ENCODE measurements around the gene CBFA2T3. TPM values are rescaled to one million over a fixed set of nuclear protein-coding genes. Genes with fewer than 3 reads are reported as not detected.

CBFA2T3 gene
- total and polyA plus RNA-seq, 2 of the 13 experiments (the other 11 are each of a cell fraction or from before 2014, with no cell fraction given) = 0.05 TPM; not detected in 1

DNA sequence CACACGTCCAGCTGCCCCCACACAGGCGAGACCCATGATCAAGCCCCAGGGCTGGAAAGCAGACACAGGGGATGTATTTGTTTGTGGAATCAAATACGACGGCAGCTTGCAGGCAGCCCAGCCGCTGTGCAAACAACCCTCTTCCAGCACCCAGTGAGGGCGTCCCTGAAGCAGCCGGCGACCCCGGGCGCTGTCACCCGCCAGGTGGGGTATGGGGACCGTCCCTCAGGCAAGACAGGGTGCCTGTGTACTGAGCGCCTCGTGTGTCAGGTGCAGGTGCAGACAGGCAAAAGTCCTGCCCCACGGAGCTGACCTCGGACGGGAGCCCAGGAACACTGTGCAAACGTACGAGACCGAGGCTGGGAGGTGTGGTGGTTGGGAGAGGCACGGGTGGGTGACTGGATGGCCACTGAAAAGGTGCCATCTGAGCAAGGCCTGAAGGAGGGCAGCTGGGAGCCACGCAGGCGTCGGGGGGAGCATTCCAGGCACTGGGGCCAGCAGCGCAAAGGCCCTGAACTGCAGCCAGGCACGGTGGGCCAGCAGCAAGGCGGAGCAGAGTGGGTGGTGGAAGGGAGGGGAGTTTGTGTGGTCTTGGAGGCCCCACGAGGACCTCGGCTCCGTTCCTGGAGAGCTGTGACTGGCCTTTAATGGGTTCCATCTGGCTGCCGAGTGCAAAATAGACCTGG, 48.5 kb downstream of the CBFA2T3 start (continued):
- TF ChIP-seq, protein P1, sequence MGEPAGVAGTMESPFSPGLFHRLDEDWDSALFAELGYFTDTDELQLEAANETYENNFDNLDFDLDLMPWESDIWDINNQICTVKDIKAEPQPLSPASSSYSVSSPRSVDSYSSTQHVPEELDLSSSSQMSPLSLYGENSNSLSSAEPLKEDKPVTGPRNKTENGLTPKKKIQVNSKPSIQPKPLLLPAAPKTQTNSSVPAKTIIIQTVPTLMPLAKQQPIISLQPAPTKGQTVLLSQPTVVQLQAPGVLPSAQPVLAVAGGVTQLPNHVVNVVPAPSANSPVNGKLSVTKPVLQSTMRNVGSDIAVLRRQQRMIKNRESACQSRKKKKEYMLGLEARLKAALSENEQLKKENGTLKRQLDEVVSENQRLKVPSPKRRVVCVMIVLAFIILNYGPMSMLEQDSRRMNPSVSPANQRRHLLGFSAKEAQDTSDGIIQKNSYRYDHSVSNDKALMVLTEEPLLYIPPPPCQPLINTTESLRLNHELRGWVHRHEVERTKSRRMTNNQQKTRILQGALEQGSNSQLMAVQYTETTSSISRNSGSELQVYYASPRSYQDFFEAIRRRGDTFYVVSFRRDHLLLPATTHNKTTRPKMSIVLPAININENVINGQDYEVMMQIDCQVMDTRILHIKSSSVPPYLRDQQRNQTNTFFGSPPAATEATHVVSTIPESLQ (CRISPR knock-in tag; conservative IDR thresholded peaks at IDR 0.05) = no peak
- TF ChIP-seq NR2F6 (IDR thresholded peaks at IDR 0.05) (no peak), NR2F6 (CRISPR knock-in tag; IDR thresholded peaks at IDR 0.05) (peak; percentile 31; the same call in 1 of the 2 replicates), ZNF501 (CRISPR knock-in tag; IDR thresholded peaks at IDR 0.05) (peak; percentile 30; the same call in 1 of the 2 replicates), HNF4A (CRISPR knock-in tag; IDR thresholded peaks at IDR 0.05) (no peak), DMAP1 (CRISPR knock-in tag; IDR thresholded peaks at IDR 0.05) (peak; percentile 26; the same call in 1 of the 2 replicates), ZNF567 (CRISPR knock-in tag; IDR thresholded peaks at IDR 0.05; ENCODE audit: borderline replicate concordance) (peak; percentile 65; the same call in 1 of the 2 replicates), PRMT3 (CRISPR knock-in tag; IDR thresholded peaks at IDR 0.05; ENCODE audit: borderline replicate concordance, low read depth) (no peak), PITX1 (CRISPR knock-in tag; IDR thresholded peaks at IDR 0.05) (0 out of 2 replicates have a peak, but pooled peaks have one; percentile 14)
- TF ChIP-seq, protein P2, sequence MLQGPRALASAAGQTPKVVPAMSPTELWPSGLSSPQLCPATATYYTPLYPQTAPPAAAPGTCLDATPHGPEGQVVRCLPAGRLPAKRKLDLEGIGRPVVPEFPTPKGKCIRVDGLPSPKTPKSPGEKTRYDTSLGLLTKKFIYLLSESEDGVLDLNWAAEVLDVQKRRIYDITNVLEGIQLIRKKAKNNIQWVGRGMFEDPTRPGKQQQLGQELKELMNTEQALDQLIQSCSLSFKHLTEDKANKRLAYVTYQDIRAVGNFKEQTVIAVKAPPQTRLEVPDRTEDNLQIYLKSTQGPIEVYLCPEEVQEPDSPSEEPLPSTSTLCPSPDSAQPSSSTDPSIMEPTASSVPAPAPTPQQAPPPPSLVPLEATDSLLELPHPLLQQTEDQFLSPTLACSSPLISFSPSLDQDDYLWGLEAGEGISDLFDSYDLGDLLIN (CRISPR knock-in tag; IDR thresholded peaks at IDR 0.05; ENCODE audit: borderline replicate concordance) = peak; percentile 41; the same call in 1 of the 2 replicates
- TF ChIP-seq, protein P3, sequence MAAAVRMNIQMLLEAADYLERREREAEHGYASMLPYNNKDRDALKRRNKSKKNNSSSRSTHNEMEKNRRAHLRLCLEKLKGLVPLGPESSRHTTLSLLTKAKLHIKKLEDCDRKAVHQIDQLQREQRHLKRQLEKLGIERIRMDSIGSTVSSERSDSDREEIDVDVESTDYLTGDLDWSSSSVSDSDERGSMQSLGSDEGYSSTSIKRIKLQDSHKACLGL (CRISPR knock-in tag; IDR thresholded peaks at IDR 0.05) = peak; percentile 23; the same call in 1 of the 2 replicates
- TF ChIP-seq, protein P4, sequence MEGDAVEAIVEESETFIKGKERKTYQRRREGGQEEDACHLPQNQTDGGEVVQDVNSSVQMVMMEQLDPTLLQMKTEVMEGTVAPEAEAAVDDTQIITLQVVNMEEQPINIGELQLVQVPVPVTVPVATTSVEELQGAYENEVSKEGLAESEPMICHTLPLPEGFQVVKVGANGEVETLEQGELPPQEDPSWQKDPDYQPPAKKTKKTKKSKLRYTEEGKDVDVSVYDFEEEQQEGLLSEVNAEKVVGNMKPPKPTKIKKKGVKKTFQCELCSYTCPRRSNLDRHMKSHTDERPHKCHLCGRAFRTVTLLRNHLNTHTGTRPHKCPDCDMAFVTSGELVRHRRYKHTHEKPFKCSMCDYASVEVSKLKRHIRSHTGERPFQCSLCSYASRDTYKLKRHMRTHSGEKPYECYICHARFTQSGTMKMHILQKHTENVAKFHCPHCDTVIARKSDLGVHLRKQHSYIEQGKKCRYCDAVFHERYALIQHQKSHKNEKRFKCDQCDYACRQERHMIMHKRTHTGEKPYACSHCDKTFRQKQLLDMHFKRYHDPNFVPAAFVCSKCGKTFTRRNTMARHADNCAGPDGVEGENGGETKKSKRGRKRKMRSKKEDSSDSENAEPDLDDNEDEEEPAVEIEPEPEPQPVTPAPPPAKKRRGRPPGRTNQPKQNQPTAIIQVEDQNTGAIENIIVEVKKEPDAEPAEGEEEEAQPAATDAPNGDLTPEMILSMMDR (CRISPR knock-in tag; IDR thresholded peaks at IDR 0.05) = peak; percentile 62
- TF ChIP-seq, protein P5, sequence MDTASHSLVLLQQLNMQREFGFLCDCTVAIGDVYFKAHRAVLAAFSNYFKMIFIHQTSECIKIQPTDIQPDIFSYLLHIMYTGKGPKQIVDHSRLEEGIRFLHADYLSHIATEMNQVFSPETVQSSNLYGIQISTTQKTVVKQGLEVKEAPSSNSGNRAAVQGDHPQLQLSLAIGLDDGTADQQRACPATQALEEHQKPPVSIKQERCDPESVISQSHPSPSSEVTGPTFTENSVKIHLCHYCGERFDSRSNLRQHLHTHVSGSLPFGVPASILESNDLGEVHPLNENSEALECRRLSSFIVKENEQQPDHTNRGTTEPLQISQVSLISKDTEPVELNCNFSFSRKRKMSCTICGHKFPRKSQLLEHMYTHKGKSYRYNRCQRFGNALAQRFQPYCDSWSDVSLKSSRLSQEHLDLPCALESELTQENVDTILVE (CRISPR knock-in tag; IDR thresholded peaks at IDR 0.05) = no peak
- TF ChIP-seq, protein P6, sequence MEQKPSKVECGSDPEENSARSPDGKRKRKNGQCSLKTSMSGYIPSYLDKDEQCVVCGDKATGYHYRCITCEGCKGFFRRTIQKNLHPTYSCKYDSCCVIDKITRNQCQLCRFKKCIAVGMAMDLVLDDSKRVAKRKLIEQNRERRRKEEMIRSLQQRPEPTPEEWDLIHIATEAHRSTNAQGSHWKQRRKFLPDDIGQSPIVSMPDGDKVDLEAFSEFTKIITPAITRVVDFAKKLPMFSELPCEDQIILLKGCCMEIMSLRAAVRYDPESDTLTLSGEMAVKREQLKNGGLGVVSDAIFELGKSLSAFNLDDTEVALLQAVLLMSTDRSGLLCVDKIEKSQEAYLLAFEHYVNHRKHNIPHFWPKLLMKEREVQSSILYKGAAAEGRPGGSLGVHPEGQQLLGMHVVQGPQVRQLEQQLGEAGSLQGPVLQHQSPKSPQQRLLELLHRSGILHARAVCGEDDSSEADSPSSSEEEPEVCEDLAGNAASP (CRISPR knock-in tag; IDR thresholded peaks at IDR 0.05; ENCODE audit: borderline replicate concordance) = no peak
- TF ChIP-seq, protein P7, sequence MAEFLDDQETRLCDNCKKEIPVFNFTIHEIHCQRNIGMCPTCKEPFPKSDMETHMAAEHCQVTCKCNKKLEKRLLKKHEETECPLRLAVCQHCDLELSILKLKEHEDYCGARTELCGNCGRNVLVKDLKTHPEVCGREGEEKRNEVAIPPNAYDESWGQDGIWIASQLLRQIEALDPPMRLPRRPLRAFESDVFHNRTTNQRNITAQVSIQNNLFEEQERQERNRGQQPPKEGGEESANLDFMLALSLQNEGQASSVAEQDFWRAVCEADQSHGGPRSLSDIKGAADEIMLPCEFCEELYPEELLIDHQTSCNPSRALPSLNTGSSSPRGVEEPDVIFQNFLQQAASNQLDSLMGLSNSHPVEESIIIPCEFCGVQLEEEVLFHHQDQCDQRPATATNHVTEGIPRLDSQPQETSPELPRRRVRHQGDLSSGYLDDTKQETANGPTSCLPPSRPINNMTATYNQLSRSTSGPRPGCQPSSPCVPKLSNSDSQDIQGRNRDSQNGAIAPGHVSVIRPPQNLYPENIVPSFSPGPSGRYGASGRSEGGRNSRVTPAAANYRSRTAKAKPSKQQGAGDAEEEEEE (CRISPR knock-in tag; IDR thresholded peaks at IDR 0.05; ENCODE audit: borderline replicate concordance) = no peak

Measured in HepG2 (cell line).